Hypothalamus (tissue), 51 donors: ENCODE data around the gene CCR6.

Experiments
- DNase-seq, 51 donors: peaks; one replicate each; lab custom pipeline; 2025; lab: John Stamatoyannopoulos, UW

CCR6 gene

GRCh38 chr6:167118839-167119238 lies 4.1 kb upstream of the CCR6 start:
- no peak for DNase-seq

GRCh38 chr6:167119670-167120582 lies 3.0 kb upstream of the CCR6 start:
- DNase-seq: no peak

- DNase-seq: no peak
Observed at GRCh38 chr6:167120583-167120903, 2.4 kb upstream of the CCR6 start.

GRCh38 chr6:167121335-167121841 lies 1.5 kb upstream of the CCR6 start:
- DNase-seq: no peak

GRCh38 chr6:167122041-167122826 lies 662 bp upstream of the CCR6 start:
- no peak for DNase-seq

GRCh38 chr6:167124753-167125152 lies 1.9 kb downstream of the CCR6 start:
- no peak for DNase-seq

GRCh38 chr6:167125410-167125809 lies 2.5 kb downstream of the CCR6 start:
- no peak for DNase-seq

GRCh38 chr6:167125855-167126349 lies 3.0 kb downstream of the CCR6 start:
- no peak for DNase-seq

- no peak for DNase-seq
Observed at GRCh38 chr6:167127785-167128531, 5.1 kb downstream of the CCR6 start.

- no peak for DNase-seq
Observed at GRCh38 chr6:167129159-167129558, 6.3 kb downstream of the CCR6 start.

GRCh38 chr6:167129562-167129961 lies 6.7 kb downstream of the CCR6 start:
- no peak for DNase-seq

GRCh38 chr6:167130008-167130677 lies 7.2 kb downstream of the CCR6 start:
- DNase-seq: no peak

- no peak for DNase-seq
Observed at GRCh38 chr6:167130712-167131684, 8.1 kb downstream of the CCR6 start.

- no peak for DNase-seq
Observed at GRCh38 chr6:167134448-167135328, 11.8 kb downstream of the CCR6 start.

GRCh38 chr6:167136376-167136775 lies 13.5 kb downstream of the CCR6 start:
- no peak for DNase-seq

GRCh38 chr6:167137081-167137480 lies 14.2 kb downstream of the CCR6 start:
- no peak for DNase-seq

GRCh38 chr6:167137881-167138280 lies 15.0 kb downstream of the CCR6 start:
- DNase-seq: no peak

- DNase-seq: no peak
Observed at GRCh38 chr6:167139761-167140160, 16.9 kb downstream of the CCR6 start.
